Measurements from ENCODE around the gene CALD1.

CALD1 gene

DNA sequence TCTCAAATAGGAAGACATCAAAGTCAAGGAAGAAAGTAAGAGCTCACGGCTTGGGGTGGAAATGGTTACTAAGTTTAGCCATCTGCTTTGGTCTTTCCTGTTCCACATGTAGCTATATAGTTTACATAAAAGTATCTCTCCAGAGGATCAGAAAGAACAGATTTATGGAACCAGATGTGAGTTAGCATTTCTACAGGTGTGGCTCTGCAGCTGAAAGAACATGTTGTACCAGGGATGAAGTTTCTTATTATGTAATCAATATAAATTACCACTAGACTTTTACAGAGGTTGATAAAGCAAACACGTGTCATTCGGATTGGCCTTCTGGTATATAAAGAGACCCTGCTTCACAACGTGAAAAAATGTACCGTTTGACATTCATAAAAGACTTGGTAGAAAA, 19.9 kb downstream of the CALD1 start:
- H3K4me3 ChIP-seq (ENCODE audit: low read depth, low read length): no peak overlapping the region
- TF ChIP-seq CTCF (IDR thresholded peaks at IDR 0.05; ENCODE audit: low read depth, low read length): no peak

GRCh38 chr7:134802762-134803161, 23.3 kb downstream of the CALD1 start:
- H3K4me3 ChIP-seq (ENCODE audit: low read depth, low read length): no peak overlapping the region
- no peak for TF ChIP-seq CTCF (IDR thresholded peaks at IDR 0.05; ENCODE audit: low read depth, low read length)

GRCh38 chr7:134804351-134804750, 24.9 kb downstream of the CALD1 start:
- no peak for TF ChIP-seq CTCF (IDR thresholded peaks at IDR 0.05; ENCODE audit: low read depth, low read length)

GRCh38 chr7:134804854-134805253, 25.4 kb downstream of the CALD1 start:
- no peak for TF ChIP-seq CTCF (IDR thresholded peaks at IDR 0.05; ENCODE audit: low read depth, low read length)
- H3K4me3 ChIP-seq (ENCODE audit: low read depth, low read length): no peak overlapping the region

More at GRCh38 chr7:134804351-134804750, 24.9 kb downstream of the CALD1 start:
- no peak overlapping the region for H3K4me3 ChIP-seq (ENCODE audit: low read depth, low read length)

- TF ChIP-seq CTCF (IDR thresholded peaks at IDR 0.05; ENCODE audit: low read depth, low read length): no peak
- H3K4me3 ChIP-seq (ENCODE audit: low read depth, low read length): no peak overlapping the region
Measured at GRCh38 chr7:134806197-134806596, 26.8 kb downstream of the CALD1 start.

GRCh38 chr7:134809616-134810015, 30.2 kb downstream of the CALD1 start:
- TF ChIP-seq CTCF (IDR thresholded peaks at IDR 0.05; ENCODE audit: low read depth, low read length): no peak
- no peak overlapping the region for H3K4me3 ChIP-seq (ENCODE audit: low read depth, low read length)

DNA sequence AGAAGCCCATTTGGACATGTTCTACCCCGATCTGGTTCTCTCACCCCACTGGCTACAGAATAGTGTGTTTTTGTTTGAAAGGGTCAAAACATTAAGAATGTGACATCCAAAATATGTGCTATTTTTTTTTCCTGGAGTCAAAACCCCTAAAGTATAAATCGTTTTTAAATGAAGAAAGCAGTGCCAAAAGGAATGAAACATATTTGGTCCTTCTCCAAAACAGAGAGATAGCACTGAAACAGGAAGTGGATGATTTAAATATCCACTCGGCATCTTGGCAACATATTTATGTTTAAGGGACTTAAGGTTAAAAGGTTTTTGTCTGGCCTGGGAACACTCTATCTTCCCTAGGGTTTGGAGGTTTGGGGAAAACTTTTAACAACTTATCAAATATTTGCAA, 32.3 kb downstream of the CALD1 start:
- no peak overlapping the region for H3K4me3 ChIP-seq (ENCODE audit: low read depth, low read length)
- no peak for TF ChIP-seq CTCF (IDR thresholded peaks at IDR 0.05; ENCODE audit: low read depth, low read length)
